Smooth muscle cell (in vitro differentiated cells): ENCODE measurements around the gene ARSB. TPM values are rescaled to one million over a fixed set of nuclear protein-coding genes. Genes with fewer than 3 reads are reported as not detected.
A peak's percentile ranks its signal among the peaks of the same experiment; 100 is the strongest.

ENCODE experiments used
- DNase-seq: peaks from one replicate; lab custom pipeline; 2025; ENCODE audit not compliant: unreplicated experiment; lab: John Stamatoyannopoulos, UW
- H2AFZ ChIP-seq: fragments of 200-600 bp; sonication (generic); 2 replicates; pipeline ENCODE4 v1.6.0; 2016; ENCODE audit warnings: antibody characterized with exemption, low read depth, mild to moderate bottlenecking
- H3F3A ChIP-seq: fragments of 200-600 bp; sonication (generic); 2 replicates; pipeline ENCODE4 v1.6.0; 2017; ENCODE audit warnings: antibody characterized with exemption, low read depth
- H3K27ac ChIP-seq: fragments of 200-600 bp; sonication (generic); 2 replicates; pipeline ENCODE4 v1.5.1; 2016; ENCODE audit warnings: low read depth, mild to moderate bottlenecking
- H3K27me3 ChIP-seq: fragments of 200-600 bp; sonication (generic); 2 replicates; pipeline ENCODE4 v1.6.1; 2016; ENCODE audit warnings: low read depth, mild to moderate bottlenecking
- H3K36me3 ChIP-seq: fragments of 200-600 bp; sonication (generic); 2 replicates; pipeline ENCODE4 v1.5.1; 2016; ENCODE audit warnings: low read depth
- H3K4me1 ChIP-seq: fragments of 200-600 bp; sonication (generic); 2 replicates; pipeline ENCODE4 v1.5.1; 2016; ENCODE audit warnings: low read depth
- H3K4me2 ChIP-seq: fragments of 200-600 bp; sonication (generic); 2 replicates; pipeline ENCODE4 v1.6.0; 2016; ENCODE audit warnings: mild to moderate bottlenecking
- H3K4me3 ChIP-seq: fragments of 200-600 bp; sonication (generic); 2 replicates; pipeline ENCODE4 v1.5.1; 2016; ENCODE audit warnings: mild to moderate bottlenecking
- H3K79me2 ChIP-seq: fragments of 200-600 bp; sonication (generic); 2 replicates; pipeline ENCODE4 v1.6.0; 2016; ENCODE audit warnings: low read depth, mild to moderate bottlenecking
- H3K9ac ChIP-seq: fragments of 200-600 bp; sonication (generic); 2 replicates; pipeline ENCODE4 v1.6.0; 2016; ENCODE audit warnings: low read depth
- H3K9me3 ChIP-seq: fragments of 200-600 bp; sonication (generic); replicated peaks from 2 replicates; pipeline ENCODE4 v1.5.1; 2016; ENCODE audit warnings: low read depth
- H4K20me1 ChIP-seq: fragments of 200-600 bp; sonication (generic); 2 replicates; pipeline ENCODE4 v1.6.0; 2016; ENCODE audit warnings: low read depth
- CTCF ChIP-seq: fragments of 200-600 bp; sonication (generic); IDR thresholded peaks from 2 replicates; pipeline ENCODE4 v1.5.1; 2017; ENCODE audit warnings: borderline replicate concordance, mild to moderate bottlenecking, antibody characterized with exemption; ENCODE audit not compliant: insufficient read depth, poor library complexity, severe bottlenecking
- WGBS: methylation state at CpG from one replicate; pipeline ENCODE4 v1.1.7; 2016; ENCODE audit warnings: low lambda C conversion rate; 5-methylcytosine and 5-hydroxymethylcytosine counted together
- polyA plus RNA-seq: library from polyadenylated mRNA; unstranded; fragments of >200 nt; fragmentation: Nextera tagmentation; extraction: Ambion mirVana; gene quantifications from 2 replicates; pipeline ENCODE4 v1.2.1, GENCODE V29; 2016
- total RNA-seq: library from RNA; depleted of rRNA; stranded (reverse); fragments of >200 nt; gene quantifications from 2 replicates; pipeline ENCODE4 v1.2.3, GENCODE V29; 2014

Gene ARSB
- total and polyA plus RNA-seq, 2 experiments from 2014 or later = 17.5 to 23.2 TPM

- Histone ChIP-seq H3F3A (peaks cover 21% of the 10 kb centered on the region), H3K4me2 (no peak overlapping the region), H2AFZ (no peak overlapping the region), H4K20me1 (no peaks in the 10 kb centered on the region), H3K27ac (peak overlapping the region; percentile 70), H3K36me3 (no peaks in the 10 kb centered on the region), H3K4me3 (no peak overlapping the region), H3K27me3 (no peaks in the 10 kb centered on the region), H3K9ac (no peak overlapping the region), H3K79me2 (no peaks in the 10 kb centered on the region), H3K4me1 (no peaks in the 10 kb centered on the region), H3K9me3 (no peaks in the 10 kb centered on the region)
- no peak for TF ChIP-seq CTCF
- no peak for DNase-seq
- 79% methylated on average over 1 of the region's 1 CpG for WGBS
Observed at GRCh38 chr5:78778538-78778937, 206.6 kb downstream of the ARSB start.

GRCh38 chr5:78777901-78778300 is 207.2 kb downstream of the ARSB start:
- Histone ChIP-seq H3F3A (peaks cover 21% of the 10 kb centered on the region), H2AFZ (no peak overlapping the region), H3K9me3 (no peaks in the 10 kb centered on the region), H3K9ac (no peak overlapping the region), H3K79me2 (no peaks in the 10 kb centered on the region), H3K4me2 (no peak overlapping the region), H3K27ac (no peak overlapping the region), H3K4me3 (no peak overlapping the region), H4K20me1 (no peaks in the 10 kb centered on the region), H3K4me1 (no peaks in the 10 kb centered on the region), H3K36me3 (no peaks in the 10 kb centered on the region), H3K27me3 (no peaks in the 10 kb centered on the region)
- no peak for TF ChIP-seq CTCF
- WGBS = 96% methylated on average over 5 of the region's 5 CpGs
- no peak for DNase-seq

GRCh38 chr5:78776637-78777036 is 208.5 kb downstream of the ARSB start:
- Histone ChIP-seq H3K4me1 (peaks cover 1% of the 10 kb centered on the region), H2AFZ (no peak overlapping the region), H3K36me3 (no peaks in the 10 kb centered on the region), H4K20me1 (no peaks in the 10 kb centered on the region), H3K79me2 (no peaks in the 10 kb centered on the region), H3K4me2 (no peak overlapping the region), H3K9me3 (no peaks in the 10 kb centered on the region), H3K9ac (no peak overlapping the region), H3K27ac (no peak overlapping the region), H3F3A (peaks cover 21% of the 10 kb centered on the region), H3K4me3 (no peak overlapping the region), H3K27me3 (no peaks in the 10 kb centered on the region)
- TF ChIP-seq CTCF = no peak
- 31% methylated on average over 1 of the region's 1 CpG for WGBS
- DNase-seq = no peak

- no peak overlapping the region for H3K4me3 ChIP-seq
- WGBS = 66% methylated on average over 8 of the region's 8 CpGs
- H3K27ac ChIP-seq = no peak overlapping the region
- no peaks in the 10 kb centered on the region for H3K36me3 ChIP-seq
- no peak for DNase-seq
- TF ChIP-seq CTCF = no peak
- no peak overlapping the region for H2AFZ ChIP-seq
- H3F3A ChIP-seq = no peaks in the 10 kb centered on the region
- H4K20me1 ChIP-seq = no peaks in the 10 kb centered on the region
- no peaks in the 10 kb centered on the region for H3K9me3 ChIP-seq
- H3K4me2 ChIP-seq = no peak overlapping the region
- H3K9ac ChIP-seq = no peak overlapping the region
- no peaks in the 10 kb centered on the region for H3K79me2 ChIP-seq
- H3K4me1 ChIP-seq = peaks cover 6% of the 10 kb centered on the region
- no peaks in the 10 kb centered on the region for H3K27me3 ChIP-seq
Observed at GRCh38 chr5:78773655-78774054, 211.5 kb downstream of the ARSB start.
